ENCODE data around the gene EGFL7.

DNA sequence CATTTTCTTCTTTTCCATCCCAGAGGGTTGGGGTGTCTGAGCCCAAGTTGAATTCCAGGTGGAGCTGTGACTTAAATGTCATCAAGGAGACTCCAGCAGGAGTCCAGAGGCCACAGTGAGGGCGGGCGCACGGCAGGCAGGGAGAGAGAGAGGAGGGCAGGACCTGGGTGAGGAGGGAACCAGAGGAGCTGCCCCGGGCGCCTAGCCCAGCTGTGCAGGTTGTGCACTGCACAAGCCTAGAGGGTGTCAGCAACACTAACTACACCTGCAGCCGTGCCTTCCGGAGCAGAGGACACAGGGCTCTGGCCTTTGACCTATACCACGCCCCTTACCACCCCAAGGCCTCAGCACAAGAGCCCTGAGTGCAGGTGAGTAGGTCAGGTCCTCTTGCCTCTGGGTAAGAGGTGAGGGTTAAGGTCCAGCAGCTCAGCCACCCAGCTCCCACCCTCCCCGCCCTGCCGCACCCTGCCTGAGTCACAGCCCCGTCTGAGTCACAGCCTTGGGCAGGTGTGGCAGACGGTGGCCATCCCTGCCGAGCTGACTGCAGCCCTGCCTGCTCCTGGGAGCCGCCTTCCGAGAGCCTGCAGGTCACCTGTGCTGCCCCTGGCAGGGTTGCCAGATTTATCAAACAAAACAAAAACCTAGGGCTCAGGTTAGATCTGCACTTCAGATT, 30.9 kb downstream of the EGFL7 start:
- TF ChIP-seq, protein P1, sequence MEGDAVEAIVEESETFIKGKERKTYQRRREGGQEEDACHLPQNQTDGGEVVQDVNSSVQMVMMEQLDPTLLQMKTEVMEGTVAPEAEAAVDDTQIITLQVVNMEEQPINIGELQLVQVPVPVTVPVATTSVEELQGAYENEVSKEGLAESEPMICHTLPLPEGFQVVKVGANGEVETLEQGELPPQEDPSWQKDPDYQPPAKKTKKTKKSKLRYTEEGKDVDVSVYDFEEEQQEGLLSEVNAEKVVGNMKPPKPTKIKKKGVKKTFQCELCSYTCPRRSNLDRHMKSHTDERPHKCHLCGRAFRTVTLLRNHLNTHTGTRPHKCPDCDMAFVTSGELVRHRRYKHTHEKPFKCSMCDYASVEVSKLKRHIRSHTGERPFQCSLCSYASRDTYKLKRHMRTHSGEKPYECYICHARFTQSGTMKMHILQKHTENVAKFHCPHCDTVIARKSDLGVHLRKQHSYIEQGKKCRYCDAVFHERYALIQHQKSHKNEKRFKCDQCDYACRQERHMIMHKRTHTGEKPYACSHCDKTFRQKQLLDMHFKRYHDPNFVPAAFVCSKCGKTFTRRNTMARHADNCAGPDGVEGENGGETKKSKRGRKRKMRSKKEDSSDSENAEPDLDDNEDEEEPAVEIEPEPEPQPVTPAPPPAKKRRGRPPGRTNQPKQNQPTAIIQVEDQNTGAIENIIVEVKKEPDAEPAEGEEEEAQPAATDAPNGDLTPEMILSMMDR (IDR thresholded peaks at IDR 0.05), result no peak
- TF ChIP-seq POLR2A (IDR thresholded peaks at IDR 0.05) (no peak), POLR2AphosphoS5 (IDR thresholded peaks at IDR 0.05; ENCODE audit: insufficient read depth in 1 of 2, low read depth in 1 of 2) (no peak)

Data from vagina (tissue), 2 donors.